Astrocyte of the spinal cord (primary cell): ENCODE results near the gene ACSM2B.
"Not testable (repeated sequence)": the region's sequence is repeated elsewhere in the genome, so short reads cannot be mapped to it uniquely, and the experiment has no call there.

ENCODE experiments used
- DNase-seq: peaks from one replicate; pipeline ENCODE4 v3.0.0; 2011; ENCODE audit warnings: low read depth, low spot score
- H3K4me3 ChIP-seq: 2 replicates; pipeline ENCODE4 v1.5.1; 2011; ENCODE audit warnings: low read depth, mild to moderate bottlenecking, low read length, moderate library complexity
- in situ Hi-C: cut with HindIII; loops from 2 replicates; pipeline ENCODE4 v1.10.0; 2017; ENCODE audit warnings: low sequenced_read_pairs
- TF ChIP-seq, protein P1 (sequence below): IDR thresholded peaks from 2 replicates; pipeline ENCODE4 v1.5.1; 2012; ENCODE audit warnings: low read depth, mild to moderate bottlenecking, low read length, inconsistent platforms

ACSM2B gene

GRCh38 chr16:20610892-20611349 is 34.8 kb upstream of the ACSM2B start:
- TF ChIP-seq, protein P1, sequence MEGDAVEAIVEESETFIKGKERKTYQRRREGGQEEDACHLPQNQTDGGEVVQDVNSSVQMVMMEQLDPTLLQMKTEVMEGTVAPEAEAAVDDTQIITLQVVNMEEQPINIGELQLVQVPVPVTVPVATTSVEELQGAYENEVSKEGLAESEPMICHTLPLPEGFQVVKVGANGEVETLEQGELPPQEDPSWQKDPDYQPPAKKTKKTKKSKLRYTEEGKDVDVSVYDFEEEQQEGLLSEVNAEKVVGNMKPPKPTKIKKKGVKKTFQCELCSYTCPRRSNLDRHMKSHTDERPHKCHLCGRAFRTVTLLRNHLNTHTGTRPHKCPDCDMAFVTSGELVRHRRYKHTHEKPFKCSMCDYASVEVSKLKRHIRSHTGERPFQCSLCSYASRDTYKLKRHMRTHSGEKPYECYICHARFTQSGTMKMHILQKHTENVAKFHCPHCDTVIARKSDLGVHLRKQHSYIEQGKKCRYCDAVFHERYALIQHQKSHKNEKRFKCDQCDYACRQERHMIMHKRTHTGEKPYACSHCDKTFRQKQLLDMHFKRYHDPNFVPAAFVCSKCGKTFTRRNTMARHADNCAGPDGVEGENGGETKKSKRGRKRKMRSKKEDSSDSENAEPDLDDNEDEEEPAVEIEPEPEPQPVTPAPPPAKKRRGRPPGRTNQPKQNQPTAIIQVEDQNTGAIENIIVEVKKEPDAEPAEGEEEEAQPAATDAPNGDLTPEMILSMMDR: no peak
- H3K4me3 ChIP-seq: no peak overlapping the region
- DNase-seq: no peak
- in situ Hi-C loops: no loop called here

- in situ Hi-C loops: no loop called here
- no peak overlapping the region for H3K4me3 ChIP-seq
- TF ChIP-seq, protein P1: no peak
- DNase-seq: no peak
Measured at GRCh38 chr16:20610211-20610891, 34.2 kb upstream of the ACSM2B start.

DNA sequence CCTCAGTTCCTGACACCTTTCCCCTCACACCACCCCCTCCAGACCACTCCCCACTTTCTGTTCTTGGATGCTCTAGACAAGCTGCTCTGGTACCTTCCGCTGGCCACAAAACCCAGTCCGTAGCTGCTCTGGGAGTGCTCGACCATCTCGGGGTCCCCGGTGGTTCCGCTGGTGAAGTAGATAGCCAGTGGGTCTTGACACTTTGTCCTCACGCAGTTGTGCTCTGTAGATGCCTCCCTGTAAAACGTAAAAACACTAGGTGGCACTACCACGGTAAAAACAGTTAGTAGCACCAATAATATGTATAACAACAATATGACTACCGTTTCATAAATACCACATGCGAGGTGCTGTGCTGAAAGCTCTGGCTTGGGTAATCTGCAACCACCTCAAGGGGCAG is 26.0 kb upstream of the ACSM2B start:
- H3K4me3 ChIP-seq, DNase-seq, in situ Hi-C loops: not testable (repeated sequence)

DNA sequence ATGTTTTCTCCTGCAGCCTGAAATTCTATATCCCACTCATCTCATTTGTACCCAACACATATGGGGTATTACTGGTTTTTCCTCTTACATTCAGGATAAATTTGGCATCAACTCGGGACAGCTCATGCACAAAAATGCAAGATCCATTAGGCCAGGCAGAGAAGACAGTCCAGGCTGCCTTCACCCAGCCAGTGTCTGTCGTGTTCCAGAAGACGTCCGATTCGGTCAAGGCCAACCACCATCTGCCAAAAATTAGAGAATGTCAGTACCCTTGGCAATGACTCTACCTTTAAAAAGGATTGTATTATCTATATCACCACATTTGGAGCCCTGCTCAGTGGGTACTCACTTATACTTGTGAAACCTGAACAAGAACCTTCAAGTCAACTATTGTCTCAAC is 23.3 kb upstream of the ACSM2B start:
- DNase-seq, in situ Hi-C loops: not testable (repeated sequence)

DNA sequence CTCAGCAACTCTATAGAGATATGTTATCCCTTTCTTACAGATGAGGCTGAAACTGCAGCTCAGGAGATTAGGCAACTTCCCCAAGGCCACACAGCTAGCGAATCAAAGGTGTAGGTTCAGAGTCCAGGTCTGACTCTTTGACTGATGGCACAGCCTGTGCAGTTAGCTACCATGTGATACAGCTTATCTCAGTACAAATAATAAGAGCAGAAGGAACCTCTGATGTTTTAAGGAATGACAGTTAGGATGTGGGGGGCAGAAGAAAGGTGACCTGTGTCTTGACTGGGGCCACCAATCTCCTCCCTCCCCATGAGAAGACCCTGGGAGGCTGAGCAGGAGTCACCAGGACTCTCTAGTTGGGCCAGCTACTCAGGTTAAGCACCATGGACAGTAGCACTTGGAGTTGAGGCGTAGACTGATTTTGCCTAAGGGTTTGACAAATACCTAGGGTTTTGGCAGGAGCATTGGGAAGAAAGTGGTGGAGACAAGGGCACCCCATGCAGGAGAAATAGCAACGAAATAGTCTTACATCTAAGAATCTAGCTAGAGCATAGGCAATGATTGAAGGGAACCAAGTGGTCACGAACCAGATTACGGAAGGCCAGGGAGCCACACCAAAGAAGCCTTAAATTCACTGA is 22.8 kb upstream of the ACSM2B start:
- TF ChIP-seq, protein P1: no peak
- in situ Hi-C loops: no loop called here
- H3K4me3 ChIP-seq: no peak overlapping the region
- DNase-seq: no peak

More for the DNA sequence above, 23.3 kb upstream of the ACSM2B start:
- not testable (repeated sequence) for H3K4me3 ChIP-seq

- H3K4me3 ChIP-seq, in situ Hi-C loops, DNase-seq: not testable (repeated sequence)
Measured at GRCh38 chr16:20595694-20596093, 19.5 kb upstream of the ACSM2B start.

DNA sequence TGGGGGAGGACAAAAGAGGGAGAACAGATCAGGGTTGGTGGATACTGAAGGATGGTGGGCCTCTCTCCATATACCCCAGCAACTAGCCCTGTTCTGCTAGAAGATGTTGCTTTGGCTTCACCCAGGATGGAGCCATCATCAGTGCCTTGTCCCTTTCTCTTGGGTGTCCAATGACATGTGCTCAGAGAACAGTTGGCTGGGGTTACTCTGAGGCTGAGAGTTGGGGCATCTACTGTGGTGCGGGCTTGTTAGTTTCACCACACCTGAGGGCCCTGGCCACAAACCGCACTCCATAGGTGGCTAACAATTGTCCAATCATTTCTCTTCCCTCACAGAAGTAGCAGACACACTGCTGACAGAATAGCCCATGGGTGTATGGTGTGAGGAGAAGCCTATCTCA is 18.9 kb upstream of the ACSM2B start:
- in situ Hi-C loops, H3K4me3 ChIP-seq, DNase-seq: not testable (repeated sequence)

- in situ Hi-C loops, DNase-seq, H3K4me3 ChIP-seq: not testable (repeated sequence)
Measured at GRCh38 chr16:20592780-20593179, 16.6 kb upstream of the ACSM2B start.

DNA sequence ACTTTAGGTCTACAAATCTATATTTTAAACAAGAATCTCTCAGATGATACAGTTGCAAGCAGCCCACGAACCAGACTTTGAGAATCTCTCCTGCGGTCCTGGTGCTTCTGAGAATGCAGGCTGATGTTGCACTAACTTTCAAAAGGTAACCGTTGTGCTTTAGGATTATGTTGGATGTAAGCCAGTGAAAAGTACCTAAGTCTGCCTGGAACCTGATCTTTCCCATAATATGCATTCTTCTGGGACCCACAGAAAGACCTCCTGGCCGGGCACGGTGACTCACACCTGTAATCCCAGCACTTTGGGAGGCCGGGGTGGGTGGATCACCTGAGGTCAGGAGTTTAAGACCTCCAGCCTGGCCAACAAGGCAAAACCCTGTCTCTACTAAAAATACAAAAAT is 13.3 kb upstream of the ACSM2B start:
- H3K4me3 ChIP-seq, DNase-seq, in situ Hi-C loops: not testable (repeated sequence)

GRCh38 chr16:20587645-20588074 is 11.5 kb upstream of the ACSM2B start:
- H3K4me3 ChIP-seq, DNase-seq, in situ Hi-C loops: not testable (repeated sequence)

DNA sequence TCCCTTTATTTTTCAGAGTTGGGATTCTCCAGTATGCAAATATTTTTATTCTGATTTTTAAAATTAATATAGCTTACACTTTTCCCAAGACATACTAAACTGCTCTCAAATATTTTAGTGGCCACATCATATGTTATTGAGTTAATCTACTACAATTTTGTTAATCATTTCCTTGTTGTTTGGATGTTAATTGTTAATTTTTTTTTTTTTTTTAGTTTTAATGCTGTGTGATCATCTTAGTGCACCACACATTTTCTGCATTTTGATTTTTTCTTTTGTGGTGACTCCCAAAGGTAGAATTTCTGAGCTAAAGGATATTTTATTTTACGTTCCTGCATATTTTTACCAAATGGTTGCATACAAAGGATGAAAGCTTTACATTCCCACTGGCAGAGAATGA is 10.5 kb upstream of the ACSM2B start:
- DNase-seq, H3K4me3 ChIP-seq, in situ Hi-C loops: not testable (repeated sequence)

DNA sequence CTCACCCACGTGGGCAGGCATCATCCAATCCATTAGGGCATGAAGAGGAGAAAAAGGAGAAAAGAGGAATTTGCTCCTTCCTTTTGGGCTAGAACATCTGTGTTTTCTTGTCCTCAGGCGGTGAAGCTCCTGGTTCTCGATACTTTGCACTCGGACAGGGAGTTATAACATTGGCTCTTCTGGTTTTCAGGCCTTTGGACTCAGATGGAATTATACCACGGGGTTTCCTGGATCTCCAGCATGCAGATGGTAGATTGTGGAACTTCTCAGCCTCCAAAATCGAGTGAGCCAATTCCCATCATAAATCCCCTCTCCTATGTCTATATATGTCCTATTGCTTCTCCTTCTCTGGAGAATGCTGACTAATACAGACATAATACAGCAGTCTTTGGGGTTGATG is 9.9 kb upstream of the ACSM2B start:
- DNase-seq, in situ Hi-C loops, H3K4me3 ChIP-seq: not testable (repeated sequence)

DNA sequence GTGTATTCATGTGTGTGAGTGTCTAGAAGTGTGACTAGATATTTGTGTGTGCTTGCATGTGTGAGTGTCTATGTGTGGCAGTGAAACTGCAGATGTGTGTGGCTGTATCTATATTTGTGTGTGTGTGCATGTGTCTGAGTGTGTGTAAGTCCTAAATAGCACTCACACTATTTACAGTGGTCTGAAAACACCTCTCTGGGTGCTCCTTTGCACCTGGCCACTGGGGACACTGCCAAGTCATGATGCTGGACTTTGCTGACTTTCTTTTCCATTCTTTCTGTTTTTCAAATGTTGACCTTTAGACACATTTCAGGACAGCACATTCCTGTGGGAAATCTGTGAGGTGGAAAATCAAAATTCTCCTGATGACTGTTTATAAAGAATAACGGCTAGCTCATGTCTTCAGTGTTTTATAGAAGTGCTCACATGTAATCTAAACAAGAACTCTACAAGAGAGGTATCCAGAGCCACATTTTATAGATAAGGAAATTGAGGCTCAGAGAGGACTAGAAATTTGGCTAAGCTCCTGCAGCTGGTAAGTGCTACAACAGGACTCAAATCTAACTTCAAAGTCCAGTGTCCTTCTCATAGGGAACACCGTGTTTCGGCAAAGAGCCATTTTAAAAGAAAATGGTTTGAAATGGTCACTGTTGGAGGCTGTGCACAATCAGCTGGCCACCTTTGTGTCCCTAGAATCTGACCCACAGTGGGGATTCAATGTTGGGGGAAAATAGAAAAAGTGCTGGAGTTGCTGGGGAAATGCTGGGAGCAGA is 4.5 kb upstream of the ACSM2B start:
- in situ Hi-C loops: not testable (repeated sequence)

GRCh38 chr16:20578091-20578490 is 1.9 kb upstream of the ACSM2B start:
- H3K4me3 ChIP-seq, DNase-seq, in situ Hi-C loops: not testable (repeated sequence)

More for the DNA sequence above, 4.5 kb upstream of the ACSM2B start:
- DNase-seq, H3K4me3 ChIP-seq: not testable (repeated sequence)
